ENCODE results near the gene TRIM2.

DNA sequence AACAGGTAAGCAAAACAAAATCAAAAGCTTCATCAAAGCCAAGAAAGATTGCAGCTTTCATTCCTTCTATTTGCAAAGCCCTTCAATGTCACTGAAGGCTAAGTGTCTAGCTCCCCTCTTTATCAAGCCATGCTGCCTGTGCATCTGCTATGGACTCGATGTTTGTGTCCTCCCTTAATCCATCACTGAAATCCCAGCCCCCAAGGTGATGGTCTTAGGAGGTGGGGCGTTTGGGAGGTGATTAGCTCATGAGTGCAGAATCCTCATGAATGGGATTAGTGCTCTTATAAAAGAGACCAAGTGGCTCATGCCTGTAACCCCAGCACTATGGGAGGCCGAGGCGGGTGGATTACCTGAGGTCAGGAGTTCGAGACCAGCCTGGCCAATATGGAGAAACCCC is 6.9 kb upstream of the TRIM2 start:
- TF ChIP-seq, protein P1, sequence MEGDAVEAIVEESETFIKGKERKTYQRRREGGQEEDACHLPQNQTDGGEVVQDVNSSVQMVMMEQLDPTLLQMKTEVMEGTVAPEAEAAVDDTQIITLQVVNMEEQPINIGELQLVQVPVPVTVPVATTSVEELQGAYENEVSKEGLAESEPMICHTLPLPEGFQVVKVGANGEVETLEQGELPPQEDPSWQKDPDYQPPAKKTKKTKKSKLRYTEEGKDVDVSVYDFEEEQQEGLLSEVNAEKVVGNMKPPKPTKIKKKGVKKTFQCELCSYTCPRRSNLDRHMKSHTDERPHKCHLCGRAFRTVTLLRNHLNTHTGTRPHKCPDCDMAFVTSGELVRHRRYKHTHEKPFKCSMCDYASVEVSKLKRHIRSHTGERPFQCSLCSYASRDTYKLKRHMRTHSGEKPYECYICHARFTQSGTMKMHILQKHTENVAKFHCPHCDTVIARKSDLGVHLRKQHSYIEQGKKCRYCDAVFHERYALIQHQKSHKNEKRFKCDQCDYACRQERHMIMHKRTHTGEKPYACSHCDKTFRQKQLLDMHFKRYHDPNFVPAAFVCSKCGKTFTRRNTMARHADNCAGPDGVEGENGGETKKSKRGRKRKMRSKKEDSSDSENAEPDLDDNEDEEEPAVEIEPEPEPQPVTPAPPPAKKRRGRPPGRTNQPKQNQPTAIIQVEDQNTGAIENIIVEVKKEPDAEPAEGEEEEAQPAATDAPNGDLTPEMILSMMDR (IDR thresholded peaks at IDR 0.05; ENCODE audit: insufficient read depth, low read depth, low read length) = no peak
- TF ChIP-seq EZH2 (IDR thresholded peaks at IDR 0.05; ENCODE audit: insufficient read depth, low read length) = no peak

Measured in astrocyte (in vitro differentiated cells and primary cell).